Activated naive CD8-positive, alpha-beta T cell treated with anti-CD3 and anti-CD28 coated beads, Interleukin-2, amount 50 U/mL, for 24 hours (primary cell): ENCODE data around the gene S1PR3.

ENCODE experiments used
- ATAC-seq: fragments of 150-1000 bp; cut with Tn5 transposase; one replicate; pipeline ENCODE4 v1.10.0; 2021
- DNase-seq: peaks from one replicate; pipeline ENCODE4 v3.0.0; 2021
- H3K27ac Mint-ChIP-seq: one replicate; pipeline ENCODE4 v1.8.0; 2021; ENCODE audit warnings: mild to moderate bottlenecking, mixed read lengths
- H3K27me3 Mint-ChIP-seq: one replicate; pipeline ENCODE4 v1.8.0; 2021; ENCODE audit warnings: mixed read lengths
- H3K36me3 Mint-ChIP-seq: one replicate; pipeline ENCODE4 v1.8.0; 2021; ENCODE audit warnings: low read depth, mixed read lengths
- H3K4me1 Mint-ChIP-seq: one replicate; pipeline ENCODE4 v1.8.0; 2021; ENCODE audit warnings: mixed read lengths
- H3K4me3 Mint-ChIP-seq: one replicate; pipeline ENCODE4 v1.8.0; 2021; ENCODE audit warnings: mild to moderate bottlenecking, moderate library complexity, mixed read lengths
- H3K9me3 Mint-ChIP-seq: one replicate; pipeline ENCODE4 v1.8.0; 2021; ENCODE audit warnings: mixed read lengths

The S1PR3 gene

DNA sequence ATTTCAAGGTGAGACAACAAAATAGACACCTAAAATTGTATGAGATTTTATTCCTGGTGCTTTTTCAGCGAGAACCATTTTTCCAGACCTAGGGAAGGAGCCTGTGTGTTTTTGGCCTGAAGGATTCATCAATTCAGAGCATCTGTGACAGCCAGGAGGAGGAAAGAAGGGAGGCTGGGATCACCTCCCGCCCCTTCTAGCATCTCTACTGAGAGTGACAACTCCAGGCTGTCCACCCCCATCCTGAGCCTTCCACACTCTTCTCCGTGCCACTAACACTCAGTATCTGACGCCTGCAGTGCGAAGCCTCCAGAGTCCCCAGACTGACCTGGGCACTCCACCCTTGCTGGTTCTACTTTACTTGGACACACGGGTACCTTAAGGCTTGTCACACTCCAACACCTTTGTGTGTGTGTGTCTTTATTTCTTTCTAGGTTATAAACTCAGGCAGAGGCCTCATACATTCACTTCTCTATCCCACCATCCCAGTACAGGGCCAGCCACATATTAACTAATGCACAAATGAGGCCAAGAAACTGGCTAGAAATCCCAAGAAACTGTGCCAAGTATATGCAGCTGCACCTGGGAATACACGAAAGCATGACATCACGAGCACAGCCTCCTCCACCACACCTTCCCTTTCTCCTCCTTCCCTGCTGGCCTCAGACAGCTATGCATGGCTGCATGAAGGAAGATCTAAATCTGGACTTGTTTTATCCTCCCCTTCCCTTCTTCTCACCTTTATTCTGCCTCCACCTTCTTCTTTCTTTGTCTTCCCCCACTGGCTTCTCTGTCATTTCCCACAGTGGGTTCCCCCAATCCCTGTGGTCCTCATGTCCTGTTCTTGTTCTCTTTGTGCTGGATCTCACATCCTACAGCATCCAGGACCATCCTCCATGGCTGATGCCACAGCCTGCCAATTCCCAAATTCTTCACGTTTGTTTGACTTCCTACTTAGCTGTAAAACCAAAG lies 16.0 kb downstream of the S1PR3 start:
- no peaks in the 10 kb centered on the region for H3K36me3 Mint-ChIP-seq
- no peak for DNase-seq
- H3K27ac Mint-ChIP-seq, result no peak overlapping the region
- no peak for ATAC-seq
- H3K4me1 Mint-ChIP-seq, result no peaks in the 10 kb centered on the region
- no peak overlapping the region for H3K4me3 Mint-ChIP-seq
- H3K27me3 Mint-ChIP-seq, result peaks cover 4% of the 10 kb centered on the region
- H3K9me3 Mint-ChIP-seq, result no peaks in the 10 kb centered on the region

DNA sequence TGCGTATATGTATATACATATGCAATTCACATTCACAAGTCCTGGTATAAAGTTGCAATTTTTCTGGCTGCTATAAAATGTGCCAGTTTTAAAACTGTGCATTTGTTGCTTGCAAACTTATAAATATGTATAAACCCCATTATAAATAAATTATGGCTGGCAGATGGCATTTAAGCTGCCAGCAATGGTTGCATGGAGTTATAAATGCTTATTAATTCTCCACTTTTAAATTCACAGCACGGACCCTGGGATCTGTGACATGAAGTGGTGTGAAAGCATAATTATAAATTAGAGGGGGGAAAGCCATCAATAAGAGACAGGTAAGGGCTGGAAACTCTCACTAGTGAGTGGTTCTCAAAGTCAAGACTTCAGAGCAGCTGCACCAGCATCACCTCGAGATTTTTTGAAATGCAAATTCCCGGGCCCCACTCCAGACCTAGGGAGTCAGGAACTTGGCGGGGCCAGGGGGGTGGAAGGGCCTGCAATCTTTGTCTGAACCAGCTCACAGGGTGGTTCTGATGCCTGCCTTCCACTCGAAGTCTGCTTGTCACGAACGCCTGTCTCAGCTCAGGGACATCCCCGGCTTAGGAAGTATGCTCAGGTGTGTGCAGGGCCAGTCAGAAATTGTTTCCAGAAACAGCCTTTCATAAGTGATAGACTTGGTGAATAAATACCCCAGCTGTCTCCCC lies 16.9 kb downstream of the S1PR3 start:
- no peaks in the 10 kb centered on the region for H3K36me3 Mint-ChIP-seq
- H3K27me3 Mint-ChIP-seq, result peaks cover 4% of the 10 kb centered on the region
- H3K27ac Mint-ChIP-seq, result no peak overlapping the region
- no peak for ATAC-seq
- no peaks in the 10 kb centered on the region for H3K4me1 Mint-ChIP-seq
- H3K4me3 Mint-ChIP-seq, result no peak overlapping the region
- DNase-seq, result no peak
- H3K9me3 Mint-ChIP-seq, result no peaks in the 10 kb centered on the region

DNA sequence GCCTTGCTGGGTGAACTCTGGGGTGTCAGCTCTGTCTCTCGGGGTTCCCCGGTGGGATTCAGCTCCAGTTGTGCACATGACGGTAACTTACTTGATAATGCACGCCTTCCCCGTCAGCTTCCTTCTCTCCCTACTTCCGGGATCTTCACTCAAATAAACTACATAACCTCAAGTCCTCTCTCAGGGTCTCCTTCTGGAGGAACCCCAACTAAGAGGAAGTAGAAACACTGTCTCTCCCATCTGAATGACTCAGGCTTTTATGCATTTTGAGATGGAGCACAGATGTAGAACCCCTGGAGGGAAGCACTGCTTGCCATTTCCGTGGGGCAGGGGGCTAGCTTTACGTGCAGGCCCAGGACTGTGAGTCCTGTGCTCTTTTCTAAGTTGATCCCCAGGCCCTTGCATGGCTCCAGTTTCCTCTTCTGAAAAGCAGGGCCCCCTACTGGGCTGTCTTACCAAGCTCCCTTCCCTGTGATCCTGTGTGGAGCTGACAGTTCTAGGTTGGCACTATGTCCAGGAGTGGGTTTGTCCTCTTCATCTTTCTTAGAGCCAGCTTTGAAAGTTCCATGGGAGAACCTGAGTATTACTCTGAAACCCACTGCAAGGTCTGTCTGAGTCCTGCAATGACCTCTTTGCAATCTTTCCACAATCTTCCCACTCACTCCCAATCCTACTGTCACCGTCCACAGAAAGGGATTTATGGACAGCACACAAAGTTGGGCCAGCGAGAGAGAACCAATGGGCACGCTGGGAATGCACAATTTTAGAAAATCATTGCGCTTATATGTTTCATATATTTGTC lies 17.7 kb downstream of the S1PR3 start:
- ATAC-seq, result no peak
- H3K4me3 Mint-ChIP-seq, result no peak overlapping the region
- DNase-seq, result no peak
- H3K9me3 Mint-ChIP-seq, result no peaks in the 10 kb centered on the region
- no peaks in the 10 kb centered on the region for H3K36me3 Mint-ChIP-seq
- peaks cover 4% of the 10 kb centered on the region for H3K27me3 Mint-ChIP-seq
- H3K4me1 Mint-ChIP-seq, result no peaks in the 10 kb centered on the region
- H3K27ac Mint-ChIP-seq, result no peak overlapping the region

DNA sequence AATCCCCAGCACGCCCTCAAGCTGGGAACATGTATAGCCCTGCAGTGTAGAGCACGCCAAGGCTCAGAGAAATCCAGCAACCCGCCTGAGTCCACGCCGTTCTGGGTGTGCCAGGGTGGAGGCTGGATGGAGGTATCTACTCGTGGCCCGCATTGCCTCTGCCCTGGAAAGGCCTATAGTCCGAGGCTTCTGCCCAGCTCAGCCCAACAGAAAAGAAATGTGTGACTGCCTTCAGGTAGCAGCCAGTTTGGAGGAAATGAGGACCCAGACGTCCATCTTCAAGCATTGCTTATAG lies 18.2 kb downstream of the S1PR3 start:
- Mint-ChIP-seq H3K4me3 (no peak overlapping the region), H3K36me3 (no peaks in the 10 kb centered on the region), H3K4me1 (no peaks in the 10 kb centered on the region), H3K27me3 (peaks cover 6% of the 10 kb centered on the region), H3K27ac (no peak overlapping the region), H3K9me3 (no peaks in the 10 kb centered on the region)
- DNase-seq (no peak), ATAC-seq (no peak)

DNA sequence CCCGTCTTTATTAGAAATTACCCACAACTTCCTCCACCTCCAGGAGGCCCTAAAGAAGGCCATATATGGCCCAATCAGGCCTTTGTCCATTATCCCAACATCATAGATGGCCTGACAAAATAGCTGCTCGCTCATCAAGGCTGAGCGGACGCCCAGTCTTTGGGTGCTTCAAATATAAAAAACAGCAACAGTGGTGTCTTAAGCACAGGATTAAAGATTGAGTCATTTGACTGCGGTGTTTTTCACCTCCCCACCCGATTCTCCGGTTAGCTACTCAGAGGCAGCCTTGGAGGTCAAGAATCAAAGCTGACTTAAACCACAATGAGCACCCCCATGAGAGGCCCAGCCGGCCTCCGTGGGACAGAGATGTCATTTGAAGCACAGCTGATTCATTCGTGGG lies 18.8 kb downstream of the S1PR3 start:
- no peak for DNase-seq
- Mint-ChIP-seq H3K4me3 (no peak overlapping the region), H3K27ac (no peak overlapping the region), H3K9me3 (no peaks in the 10 kb centered on the region), H3K4me1 (no peaks in the 10 kb centered on the region), H3K36me3 (no peaks in the 10 kb centered on the region), H3K27me3 (peaks cover 8% of the 10 kb centered on the region)
- no peak for ATAC-seq

DNA sequence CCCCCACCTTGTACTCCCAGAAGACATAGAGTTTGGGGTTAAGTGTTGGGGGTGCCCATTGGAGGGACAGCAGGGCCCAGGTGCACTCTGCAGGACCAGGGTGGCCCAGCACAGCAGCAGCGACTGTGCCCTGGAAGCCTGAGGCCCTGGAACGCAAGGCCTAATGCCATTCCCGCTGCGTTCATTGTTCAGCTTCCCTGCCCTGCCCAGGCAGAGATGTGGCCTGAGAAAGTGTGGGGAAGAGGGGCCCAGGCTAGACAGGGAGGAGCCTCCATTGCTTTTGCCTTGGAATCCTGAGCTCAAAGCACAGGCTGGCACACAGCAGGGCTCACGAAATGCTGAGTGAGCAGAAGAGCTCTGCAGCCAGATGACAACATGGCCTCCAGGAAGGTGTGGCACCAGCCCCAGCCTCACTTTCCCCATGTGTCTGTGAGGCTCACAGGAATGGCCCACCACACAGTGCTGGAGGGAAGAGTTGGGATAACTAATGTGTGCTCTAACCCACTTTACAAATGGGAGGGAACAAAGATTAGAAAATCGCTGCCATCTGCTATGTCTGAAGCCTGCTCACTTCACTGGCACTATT lies 19.4 kb downstream of the S1PR3 start:
- H3K27ac Mint-ChIP-seq, result no peak overlapping the region
- DNase-seq, result no peak
- H3K4me1 Mint-ChIP-seq, result no peaks in the 10 kb centered on the region
- H3K9me3 Mint-ChIP-seq, result no peaks in the 10 kb centered on the region
- ATAC-seq, result no peak
- H3K36me3 Mint-ChIP-seq, result no peaks in the 10 kb centered on the region
- H3K4me3 Mint-ChIP-seq, result no peak overlapping the region
- peaks cover 8% of the 10 kb centered on the region for H3K27me3 Mint-ChIP-seq

DNA sequence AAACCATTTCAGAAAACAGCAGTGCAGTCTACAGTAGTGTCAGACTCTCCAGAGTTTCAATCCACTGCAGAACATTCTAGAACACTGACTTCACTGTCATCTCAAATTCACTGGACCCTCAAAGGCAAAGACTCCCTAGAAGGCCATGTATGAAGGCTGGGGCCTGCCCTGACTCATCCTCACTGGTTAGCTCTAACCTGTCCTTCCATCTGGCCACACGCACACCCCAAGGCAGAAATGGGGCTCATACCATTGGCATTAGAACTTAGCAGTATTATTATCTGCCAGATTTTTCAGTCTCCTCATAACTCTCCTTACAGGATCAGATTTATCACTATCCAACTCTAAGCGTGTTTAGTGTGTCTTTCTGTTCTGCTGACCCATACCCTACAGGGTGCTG lies 20.4 kb downstream of the S1PR3 start:
- H3K36me3 Mint-ChIP-seq, result no peaks in the 10 kb centered on the region
- no peak overlapping the region for H3K27ac Mint-ChIP-seq
- no peaks in the 10 kb centered on the region for H3K4me1 Mint-ChIP-seq
- ATAC-seq (no peak), DNase-seq (no peak)
- no peak overlapping the region for H3K4me3 Mint-ChIP-seq
- peaks cover 8% of the 10 kb centered on the region for H3K27me3 Mint-ChIP-seq
- no peaks in the 10 kb centered on the region for H3K9me3 Mint-ChIP-seq

DNA sequence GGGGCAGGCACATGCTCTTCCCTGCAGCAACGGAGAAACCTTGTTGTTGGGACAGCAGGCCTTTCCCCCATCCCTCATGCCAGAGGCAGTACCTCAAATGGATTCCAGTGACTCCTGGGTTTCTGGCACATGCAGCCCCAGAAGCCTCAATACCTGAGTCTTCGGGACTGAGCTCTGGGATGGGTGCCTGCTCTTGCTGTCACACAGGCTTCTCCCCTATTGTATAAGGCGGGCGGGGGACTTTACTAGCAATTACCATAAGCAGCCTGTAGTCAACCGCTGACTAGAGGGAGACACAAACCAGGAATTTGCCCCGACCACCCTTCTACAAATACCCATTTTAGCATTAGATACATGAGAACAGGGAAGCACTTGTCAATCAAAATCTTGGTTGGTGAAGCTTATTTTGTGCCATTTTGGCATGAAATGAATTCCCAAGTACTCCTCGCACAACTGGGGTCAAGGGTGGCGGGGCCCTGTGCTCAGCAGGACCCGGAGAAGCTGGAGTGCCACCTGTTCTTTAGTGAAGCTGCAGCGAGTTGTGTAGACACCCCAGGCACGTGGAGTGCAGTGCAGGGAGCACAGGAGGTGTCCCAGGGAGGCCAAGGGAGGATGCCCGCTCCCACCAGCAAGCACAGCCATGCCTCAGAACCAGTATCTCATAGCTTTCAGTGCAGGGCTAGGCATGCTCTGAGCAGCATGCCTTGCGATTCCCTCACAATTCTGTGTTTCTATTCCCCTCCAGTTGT lies 21.2 kb downstream of the S1PR3 start:
- no peak for DNase-seq
- ATAC-seq, result no peak
- no peaks in the 10 kb centered on the region for H3K4me1 Mint-ChIP-seq
- no peaks in the 10 kb centered on the region for H3K36me3 Mint-ChIP-seq
- H3K9me3 Mint-ChIP-seq, result no peaks in the 10 kb centered on the region
- H3K4me3 Mint-ChIP-seq, result no peak overlapping the region
- no peak overlapping the region for H3K27ac Mint-ChIP-seq
- H3K27me3 Mint-ChIP-seq, result peaks cover 8% of the 10 kb centered on the region

DNA sequence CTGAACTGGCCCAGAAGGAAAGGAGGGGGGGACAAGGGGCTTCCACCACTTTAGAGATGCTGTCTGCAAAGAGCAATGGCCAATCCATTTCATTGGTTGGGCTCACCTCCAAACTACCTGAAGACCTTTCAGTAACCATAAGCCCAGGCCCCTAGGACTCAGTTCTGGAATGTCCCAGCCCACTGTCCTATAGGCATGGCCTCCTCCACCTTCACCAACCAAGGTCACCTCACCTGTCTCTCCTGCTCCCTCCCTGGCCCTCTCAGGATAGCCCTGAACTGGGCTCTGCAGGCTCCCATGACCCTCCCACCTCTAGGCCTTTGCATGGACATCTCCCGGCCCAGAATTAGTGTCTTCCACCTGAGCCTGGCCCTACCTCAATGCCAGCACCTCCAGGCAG lies 22.4 kb downstream of the S1PR3 start:
- no peak for DNase-seq
- Mint-ChIP-seq H3K27ac (no peak overlapping the region), H3K27me3 (peaks cover 11% of the 10 kb centered on the region), H3K9me3 (no peaks in the 10 kb centered on the region), H3K4me3 (no peak overlapping the region), H3K4me1 (no peaks in the 10 kb centered on the region), H3K36me3 (no peaks in the 10 kb centered on the region)
- no peak for ATAC-seq

DNA sequence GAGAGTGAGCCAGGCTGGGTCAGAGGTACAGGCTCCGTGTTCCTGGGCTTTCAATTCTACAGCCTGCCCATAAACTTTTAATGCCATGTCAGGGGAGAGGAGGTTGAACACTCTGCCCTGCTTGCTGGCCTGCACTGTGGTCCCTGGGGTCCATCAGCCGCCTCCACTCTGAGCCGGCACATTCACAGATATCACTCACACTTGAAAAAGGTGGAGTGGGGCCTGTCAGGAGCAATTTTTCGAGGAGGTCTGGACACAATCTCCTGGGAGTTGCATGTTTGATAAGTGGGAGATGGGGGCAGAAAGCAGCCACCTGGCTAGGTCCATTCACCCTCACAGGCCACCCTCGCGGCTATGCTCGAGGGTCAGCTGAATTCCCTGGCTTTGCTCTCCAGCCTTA lies 22.9 kb downstream of the S1PR3 start:
- Mint-ChIP-seq H3K4me3 (no peak overlapping the region), H3K27me3 (peaks cover 11% of the 10 kb centered on the region), H3K27ac (no peak overlapping the region), H3K9me3 (no peaks in the 10 kb centered on the region), H3K36me3 (no peaks in the 10 kb centered on the region), H3K4me1 (no peaks in the 10 kb centered on the region)
- no peak for ATAC-seq
- DNase-seq, result no peak

DNA sequence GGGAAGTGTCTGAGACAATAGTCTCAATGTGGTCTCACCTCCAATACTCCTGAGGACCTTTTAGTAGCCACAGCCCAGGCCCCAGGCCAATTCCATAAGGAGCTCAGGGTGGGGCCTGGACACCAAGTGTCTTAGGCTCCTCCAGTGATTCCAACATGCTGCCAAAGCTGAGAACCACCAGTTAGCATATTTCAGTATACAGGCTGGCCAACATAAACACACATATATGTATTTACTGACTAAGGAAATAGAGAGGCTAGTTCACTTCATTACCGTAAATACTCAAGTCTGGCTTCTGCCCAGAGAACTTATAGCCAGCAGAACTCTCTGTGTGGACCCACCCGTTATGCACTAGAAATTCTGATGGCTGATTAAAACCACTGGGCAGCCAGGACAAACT lies 24.1 kb downstream of the S1PR3 start:
- H3K4me1 Mint-ChIP-seq, result no peaks in the 10 kb centered on the region
- H3K27me3 Mint-ChIP-seq, result peaks cover 11% of the 10 kb centered on the region
- DNase-seq (no peak), ATAC-seq (no peak)
- no peaks in the 10 kb centered on the region for H3K36me3 Mint-ChIP-seq
- H3K9me3 Mint-ChIP-seq, result no peaks in the 10 kb centered on the region
- no peak overlapping the region for H3K4me3 Mint-ChIP-seq
- no peak overlapping the region for H3K27ac Mint-ChIP-seq

DNA sequence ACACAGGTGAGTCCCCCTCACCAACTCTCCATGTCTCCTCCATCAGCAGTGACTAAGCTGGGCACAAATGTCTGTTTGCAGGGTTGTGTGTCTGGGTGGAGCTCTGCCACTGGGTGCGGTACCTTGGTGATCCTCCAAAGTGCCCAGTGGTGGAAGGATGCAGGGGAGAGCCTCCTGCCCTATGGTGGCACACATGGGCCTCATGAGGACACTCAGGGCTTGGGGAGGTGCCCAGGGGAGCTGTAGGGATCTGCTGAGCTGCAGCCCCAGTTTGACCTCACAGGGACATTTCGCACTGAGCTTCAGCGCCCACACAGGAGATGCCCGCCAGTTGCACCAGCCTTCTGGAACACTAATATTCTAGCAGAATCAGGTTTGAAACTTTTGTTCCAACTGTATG lies 29.5 kb downstream of the S1PR3 start:
- Mint-ChIP-seq H3K4me1 (no peaks in the 10 kb centered on the region), H3K9me3 (no peaks in the 10 kb centered on the region), H3K36me3 (no peaks in the 10 kb centered on the region), H3K4me3 (no peak overlapping the region), H3K27me3 (peaks cover 9% of the 10 kb centered on the region), H3K27ac (no peak overlapping the region)
- ATAC-seq (no peak), DNase-seq (no peak)

DNA sequence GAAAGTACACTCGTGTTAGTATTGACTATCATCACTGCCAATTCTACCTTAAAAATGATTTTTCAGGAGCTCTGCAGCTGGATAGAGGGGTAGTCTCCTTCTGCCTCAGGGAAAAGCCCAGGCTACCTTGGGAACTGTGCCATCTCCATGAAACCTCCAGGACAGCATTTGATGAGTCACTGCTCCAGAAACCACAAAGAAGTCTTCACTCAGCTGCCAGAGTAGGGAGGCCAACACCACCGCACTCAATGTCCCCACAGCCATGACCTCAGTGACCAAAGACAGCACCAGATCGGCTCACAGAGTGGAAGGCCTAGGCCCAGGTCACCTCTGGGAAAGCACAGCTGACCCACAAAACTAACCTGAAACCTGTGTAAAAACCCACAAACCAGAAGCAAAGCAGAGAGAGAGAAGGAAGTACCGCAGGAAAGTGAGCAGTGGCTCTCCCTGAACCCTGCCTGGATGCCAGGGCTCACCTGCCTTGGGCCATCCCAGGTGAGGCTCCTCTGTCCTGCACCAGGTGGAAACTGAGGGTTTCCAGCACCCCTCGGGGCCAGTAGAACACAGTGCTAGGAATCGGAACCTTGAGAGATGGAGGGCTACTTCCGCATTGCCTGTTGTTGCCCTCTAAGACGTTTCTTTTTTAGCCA lies 30.0 kb downstream of the S1PR3 start:
- no peaks in the 10 kb centered on the region for H3K9me3 Mint-ChIP-seq
- no peak overlapping the region for H3K27ac Mint-ChIP-seq
- no peak for ATAC-seq
- H3K4me1 Mint-ChIP-seq, result no peaks in the 10 kb centered on the region
- peaks cover 9% of the 10 kb centered on the region for H3K27me3 Mint-ChIP-seq
- no peak overlapping the region for H3K4me3 Mint-ChIP-seq
- H3K36me3 Mint-ChIP-seq, result no peaks in the 10 kb centered on the region
- DNase-seq, result no peak
